GM23338 (cell line): ENCODE measurements around the gene SMAP2. TPM values are rescaled to one million over a fixed set of nuclear protein-coding genes. Genes with fewer than 3 reads are reported as not detected.

ENCODE experiments used
- ATAC-seq: fragments of 200-7000 bp; cut with Tn5 transposase; 3 replicates; pipeline ENCODE4 v1.9.1; 2020
- DNase-seq: peaks from one replicate; pipeline ENCODE4 v3.0.0-alpha.2; 2015; ENCODE audit warnings: low spot score
- H2AFZ ChIP-seq: fragments of 200-600 bp; sonication (generic); 2 replicates; pipeline ENCODE4 v1.8.0; 2016; ENCODE audit warnings: antibody characterized with exemption, mild to moderate bottlenecking, moderate library complexity
- H3F3A ChIP-seq: fragments of 200-600 bp; sonication (generic); replicated peaks from 2 replicates; pipeline ENCODE4 v1.8.0; 2017; ENCODE audit warnings: antibody characterized with exemption, mixed run types, low read depth
- H3K27ac ChIP-seq: fragments of 200-600 bp; sonication (generic); 2 replicates; pipeline ENCODE4 v1.6.1; 2016; ENCODE audit warnings: low read depth
- H3K27me3 ChIP-seq: fragments of 200-600 bp; sonication (generic); 2 replicates; pipeline ENCODE4 v1.8.0; 2016; ENCODE audit warnings: mild to moderate bottlenecking, mixed run types, moderate library complexity; ENCODE audit not compliant: insufficient read depth
- H3K36me3 ChIP-seq: fragments of 200-600 bp; sonication (generic); 2 replicates; pipeline ENCODE4 v1.8.0; 2016; ENCODE audit warnings: mild to moderate bottlenecking; ENCODE audit not compliant: insufficient read depth
- H3K4me1 ChIP-seq: fragments of 200-600 bp; sonication (generic); 2 replicates; pipeline ENCODE4 v1.8.0; 2016; ENCODE audit warnings: mild to moderate bottlenecking, moderate library complexity; ENCODE audit not compliant: insufficient read depth
- H3K4me2 ChIP-seq: fragments of 200-600 bp; sonication (generic); 2 replicates; pipeline ENCODE4 v1.7.1; 2017; ENCODE audit warnings: mixed run types
- H3K4me3 ChIP-seq: fragments of 200-600 bp; sonication (generic); 2 replicates; pipeline ENCODE4 v1.6.1; 2016; ENCODE audit warnings: mixed run types
- H3K79me2 ChIP-seq: fragments of 200-600 bp; sonication (generic); replicated peaks from 2 replicates; pipeline ENCODE4 v1.8.0; 2017; ENCODE audit warnings: mild to moderate bottlenecking; ENCODE audit not compliant: insufficient read depth
- H3K9me2 ChIP-seq: fragments of 200-600 bp; sonication (generic); 2 replicates; pipeline ENCODE4 v1.8.0; 2017; ENCODE audit not compliant: insufficient read depth
- H4K20me1 ChIP-seq: fragments of 200-600 bp; sonication (generic); replicated peaks from 2 replicates; pipeline ENCODE4 v1.8.0; 2017; ENCODE audit warnings: mild to moderate bottlenecking; ENCODE audit not compliant: insufficient read depth
- H3K27ac Mint-ChIP-seq: 2 replicates; pipeline ENCODE4 v1.8.0; 2020; ENCODE audit warnings: inconsistent platforms, mild to moderate bottlenecking, moderate library complexity, mixed read lengths
- H3K27me3 Mint-ChIP-seq: 3 replicates; pipeline ENCODE4 v1.8.0; 2022; ENCODE audit warnings: low read depth, mild to moderate bottlenecking, moderate library complexity, mixed read lengths, inconsistent platforms; ENCODE audit not compliant: insufficient read depth, poor library complexity
- H3K36me3 Mint-ChIP-seq: 3 replicates; pipeline ENCODE4 v1.8.0; 2021; ENCODE audit warnings: low read depth, mild to moderate bottlenecking, inconsistent platforms, moderate library complexity, mixed read lengths
- H3K4me1 Mint-ChIP-seq: 3 replicates; pipeline ENCODE4 v1.8.0; 2020; ENCODE audit warnings: mild to moderate bottlenecking, inconsistent platforms, mixed read lengths
- H3K4me3 Mint-ChIP-seq: 3 replicates; pipeline ENCODE4 v1.8.0; 2021; ENCODE audit warnings: moderate library complexity, mild to moderate bottlenecking, inconsistent platforms, mixed read lengths
- H3K9me3 Mint-ChIP-seq: 3 replicates; pipeline ENCODE4 v1.8.0; 2020; ENCODE audit warnings: moderate library complexity, mild to moderate bottlenecking, inconsistent platforms, mixed read lengths
- EZH2 ChIP-seq: fragments of 200-600 bp; sonication (generic); IDR thresholded peaks from one replicate; pipeline ENCODE4 v1.8.0; 2017; ENCODE audit warnings: antibody characterized with exemption, mild to moderate bottlenecking, low read depth; ENCODE audit not compliant: unreplicated experiment
- JUNB ChIP-seq: IDR thresholded peaks from one replicate; pipeline ENCODE4 v1.6.1; 2016; ENCODE audit warnings: antibody characterized with exemption; ENCODE audit not compliant: unreplicated experiment
- NANOG ChIP-seq: IDR thresholded peaks from 2 replicates; pipeline ENCODE4 v1.6.1; 2016; ENCODE audit warnings: antibody characterized with exemption, borderline replicate concordance
- POLR2AphosphoS5 ChIP-seq: IDR thresholded peaks from 2 replicates; pipeline ENCODE4 v1.6.1; 2016; ENCODE audit warnings: antibody characterized with exemption, low read depth
- STAT1 ChIP-seq: IDR thresholded peaks from one replicate; pipeline ENCODE4 v1.6.1; 2016; ENCODE audit warnings: antibody characterized with exemption; ENCODE audit not compliant: unreplicated experiment
- ZNF331 ChIP-seq: fragments of 250-450 bp; sonication (Bioruptor Pico); IDR thresholded peaks from 2 replicates; pipeline ENCODE4 v1.5.0; 2020; ENCODE audit warnings: low read depth, mild to moderate bottlenecking, moderate library complexity
- polyA plus RNA-seq: library from polyadenylated mRNA; unstranded; fragments of >200 nt; fragmentation: Nextera tagmentation; extraction: Ambion mirVana; gene quantifications from 2 replicates; pipeline ENCODE4 v1.2.1, GENCODE V29; 2016
- total RNA-seq: library from RNA; depleted of rRNA; stranded (reverse); fragments of >200 nt; shearing (Covaris generic); gene quantifications from 2 replicates; pipeline ENCODE4 v1.2.3, GENCODE V29; 2014
- TF ChIP-seq, protein P1 (sequence below): IDR thresholded peaks from 2 replicates; pipeline ENCODE4 v1.6.1; 2016; ENCODE audit warnings: antibody characterized with exemption
- TF ChIP-seq, protein P2 (sequence below): fragments of 250-450 bp; sonication (Bioruptor Pico); IDR thresholded peaks from 2 replicates; pipeline ENCODE4 v1.5.0; 2020; ENCODE audit warnings: mild to moderate bottlenecking, moderate library complexity
- TF ChIP-seq, protein P3 (sequence below): IDR thresholded peaks from one replicate; pipeline ENCODE4 v1.6.1; 2018; ENCODE audit warnings: antibody characterized with exemption; ENCODE audit not compliant: unreplicated experiment

SMAP2 gene
- total and polyA plus RNA-seq, 2 experiments from 2014 or later = 2.9 to 4.8 TPM

- TF ChIP-seq, protein P1, sequence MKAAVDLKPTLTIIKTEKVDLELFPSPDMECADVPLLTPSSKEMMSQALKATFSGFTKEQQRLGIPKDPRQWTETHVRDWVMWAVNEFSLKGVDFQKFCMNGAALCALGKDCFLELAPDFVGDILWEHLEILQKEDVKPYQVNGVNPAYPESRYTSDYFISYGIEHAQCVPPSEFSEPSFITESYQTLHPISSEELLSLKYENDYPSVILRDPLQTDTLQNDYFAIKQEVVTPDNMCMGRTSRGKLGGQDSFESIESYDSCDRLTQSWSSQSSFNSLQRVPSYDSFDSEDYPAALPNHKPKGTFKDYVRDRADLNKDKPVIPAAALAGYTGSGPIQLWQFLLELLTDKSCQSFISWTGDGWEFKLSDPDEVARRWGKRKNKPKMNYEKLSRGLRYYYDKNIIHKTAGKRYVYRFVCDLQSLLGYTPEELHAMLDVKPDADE = no peak
- TF ChIP-seq JUNB = no peak
- TF ChIP-seq POLR2AphosphoS5 = no peak
- no peak for TF ChIP-seq STAT1
- TF ChIP-seq, protein P2, sequence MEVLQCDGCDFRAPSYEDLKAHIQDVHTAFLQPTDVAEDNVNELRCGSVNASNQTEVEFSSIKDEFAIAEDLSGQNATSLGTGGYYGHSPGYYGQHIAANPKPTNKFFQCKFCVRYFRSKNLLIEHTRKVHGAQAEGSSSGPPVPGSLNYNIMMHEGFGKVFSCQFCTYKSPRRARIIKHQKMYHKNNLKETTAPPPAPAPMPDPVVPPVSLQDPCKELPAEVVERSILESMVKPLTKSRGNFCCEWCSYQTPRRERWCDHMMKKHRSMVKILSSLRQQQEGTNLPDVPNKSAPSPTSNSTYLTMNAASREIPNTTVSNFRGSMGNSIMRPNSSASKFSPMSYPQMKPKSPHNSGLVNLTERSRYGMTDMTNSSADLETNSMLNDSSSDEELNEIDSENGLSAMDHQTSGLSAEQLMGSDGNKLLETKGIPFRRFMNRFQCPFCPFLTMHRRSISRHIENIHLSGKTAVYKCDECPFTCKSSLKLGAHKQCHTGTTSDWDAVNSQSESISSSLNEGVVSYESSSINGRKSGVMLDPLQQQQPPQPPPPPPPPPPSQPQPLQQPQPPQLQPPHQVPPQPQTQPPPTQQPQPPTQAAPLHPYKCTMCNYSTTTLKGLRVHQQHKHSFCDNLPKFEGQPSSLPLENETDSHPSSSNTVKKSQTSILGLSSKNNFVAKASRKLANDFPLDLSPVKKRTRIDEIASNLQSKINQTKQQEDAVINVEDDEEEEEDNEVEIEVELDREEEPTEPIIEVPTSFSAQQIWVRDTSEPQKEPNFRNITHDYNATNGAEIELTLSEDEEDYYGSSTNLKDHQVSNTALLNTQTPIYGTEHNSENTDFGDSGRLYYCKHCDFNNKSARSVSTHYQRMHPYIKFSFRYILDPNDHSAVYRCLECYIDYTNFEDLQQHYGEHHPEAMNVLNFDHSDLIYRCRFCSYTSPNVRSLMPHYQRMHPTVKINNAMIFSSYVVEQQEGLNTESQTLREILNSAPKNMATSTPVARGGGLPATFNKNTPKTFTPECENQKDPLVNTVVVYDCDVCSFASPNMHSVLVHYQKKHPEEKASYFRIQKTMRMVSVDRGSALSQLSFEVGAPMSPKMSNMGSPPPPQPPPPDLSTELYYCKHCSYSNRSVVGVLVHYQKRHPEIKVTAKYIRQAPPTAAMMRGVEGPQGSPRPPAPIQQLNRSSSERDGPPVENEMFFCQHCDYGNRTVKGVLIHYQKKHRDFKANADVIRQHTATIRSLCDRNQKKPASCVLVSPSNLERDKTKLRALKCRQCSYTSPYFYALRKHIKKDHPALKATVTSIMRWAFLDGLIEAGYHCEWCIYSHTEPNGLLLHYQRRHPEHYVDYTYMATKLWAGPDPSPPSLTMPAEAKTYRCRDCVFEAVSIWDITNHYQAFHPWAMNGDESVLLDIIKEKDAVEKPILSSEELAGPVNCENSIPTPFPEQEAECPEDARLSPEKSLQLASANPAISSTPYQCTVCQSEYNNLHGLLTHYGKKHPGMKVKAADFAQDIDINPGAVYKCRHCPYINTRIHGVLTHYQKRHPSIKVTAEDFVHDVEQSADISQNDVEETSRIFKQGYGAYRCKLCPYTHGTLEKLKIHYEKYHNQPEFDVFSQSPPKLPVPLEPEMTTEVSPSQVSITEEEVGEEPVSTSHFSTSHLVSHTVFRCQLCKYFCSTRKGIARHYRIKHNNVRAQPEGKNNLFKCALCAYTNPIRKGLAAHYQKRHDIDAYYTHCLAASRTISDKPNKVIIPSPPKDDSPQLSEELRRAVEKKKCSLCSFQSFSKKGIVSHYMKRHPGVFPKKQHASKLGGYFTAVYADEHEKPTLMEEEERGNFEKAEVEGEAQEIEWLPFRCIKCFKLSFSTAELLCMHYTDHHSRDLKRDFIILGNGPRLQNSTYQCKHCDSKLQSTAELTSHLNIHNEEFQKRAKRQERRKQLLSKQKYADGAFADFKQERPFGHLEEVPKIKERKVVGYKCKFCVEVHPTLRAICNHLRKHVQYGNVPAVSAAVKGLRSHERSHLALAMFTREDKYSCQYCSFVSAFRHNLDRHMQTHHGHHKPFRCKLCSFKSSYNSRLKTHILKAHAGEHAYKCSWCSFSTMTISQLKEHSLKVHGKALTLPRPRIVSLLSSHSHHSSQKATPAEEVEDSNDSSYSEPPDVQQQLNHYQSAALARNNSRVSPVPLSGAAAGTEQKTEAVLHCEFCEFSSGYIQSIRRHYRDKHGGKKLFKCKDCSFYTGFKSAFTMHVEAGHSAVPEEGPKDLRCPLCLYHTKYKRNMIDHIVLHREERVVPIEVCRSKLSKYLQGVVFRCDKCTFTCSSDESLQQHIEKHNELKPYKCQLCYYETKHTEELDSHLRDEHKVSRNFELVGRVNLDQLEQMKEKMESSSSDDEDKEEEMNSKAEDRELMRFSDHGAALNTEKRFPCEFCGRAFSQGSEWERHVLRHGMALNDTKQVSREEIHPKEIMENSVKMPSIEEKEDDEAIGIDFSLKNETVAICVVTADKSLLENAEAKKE (CRISPR knock-in tag) = no peak
Observed at GRCh38 chr1:40384887-40385286, 11.4 kb downstream of the SMAP2 start (continued).

- Histone ChIP-seq H3K9me2 (no peaks in the 10 kb centered on the region), H3F3A (no peaks in the 10 kb centered on the region), H4K20me1 (peaks cover under 1% of the 10 kb centered on the region; the same call in 1 of the 2 replicates), H3K79me2 (no peaks in the 10 kb centered on the region), H3K4me3 (no peak overlapping the region), H3K36me3 (no peaks in the 10 kb centered on the region), H3K4me1 (no peaks in the 10 kb centered on the region), H3K27me3 (no peaks in the 10 kb centered on the region), H3K4me2 (no peak overlapping the region), H3K27ac (no peak overlapping the region), H2AFZ (no peak overlapping the region)
- no peak overlapping the region for H3K4me3 Mint-ChIP-seq
- ATAC-seq = no peak
- no peak overlapping the region for H3K27ac Mint-ChIP-seq
- no peaks in the 10 kb centered on the region for H3K9me3 Mint-ChIP-seq
- peaks cover 23% of the 10 kb centered on the region for H3K4me1 Mint-ChIP-seq
- H3K36me3 Mint-ChIP-seq = no peaks in the 10 kb centered on the region
- DNase-seq = no peak
- peaks cover 2% of the 10 kb centered on the region for H3K27me3 Mint-ChIP-seq
- no peak for TF ChIP-seq NANOG
- TF ChIP-seq, protein P3, sequence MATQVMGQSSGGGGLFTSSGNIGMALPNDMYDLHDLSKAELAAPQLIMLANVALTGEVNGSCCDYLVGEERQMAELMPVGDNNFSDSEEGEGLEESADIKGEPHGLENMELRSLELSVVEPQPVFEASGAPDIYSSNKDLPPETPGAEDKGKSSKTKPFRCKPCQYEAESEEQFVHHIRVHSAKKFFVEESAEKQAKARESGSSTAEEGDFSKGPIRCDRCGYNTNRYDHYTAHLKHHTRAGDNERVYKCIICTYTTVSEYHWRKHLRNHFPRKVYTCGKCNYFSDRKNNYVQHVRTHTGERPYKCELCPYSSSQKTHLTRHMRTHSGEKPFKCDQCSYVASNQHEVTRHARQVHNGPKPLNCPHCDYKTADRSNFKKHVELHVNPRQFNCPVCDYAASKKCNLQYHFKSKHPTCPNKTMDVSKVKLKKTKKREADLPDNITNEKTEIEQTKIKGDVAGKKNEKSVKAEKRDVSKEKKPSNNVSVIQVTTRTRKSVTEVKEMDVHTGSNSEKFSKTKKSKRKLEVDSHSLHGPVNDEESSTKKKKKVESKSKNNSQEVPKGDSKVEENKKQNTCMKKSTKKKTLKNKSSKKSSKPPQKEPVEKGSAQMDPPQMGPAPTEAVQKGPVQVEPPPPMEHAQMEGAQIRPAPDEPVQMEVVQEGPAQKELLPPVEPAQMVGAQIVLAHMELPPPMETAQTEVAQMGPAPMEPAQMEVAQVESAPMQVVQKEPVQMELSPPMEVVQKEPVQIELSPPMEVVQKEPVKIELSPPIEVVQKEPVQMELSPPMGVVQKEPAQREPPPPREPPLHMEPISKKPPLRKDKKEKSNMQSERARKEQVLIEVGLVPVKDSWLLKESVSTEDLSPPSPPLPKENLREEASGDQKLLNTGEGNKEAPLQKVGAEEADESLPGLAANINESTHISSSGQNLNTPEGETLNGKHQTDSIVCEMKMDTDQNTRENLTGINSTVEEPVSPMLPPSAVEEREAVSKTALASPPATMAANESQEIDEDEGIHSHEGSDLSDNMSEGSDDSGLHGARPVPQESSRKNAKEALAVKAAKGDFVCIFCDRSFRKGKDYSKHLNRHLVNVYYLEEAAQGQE = no peak
- no peak for TF ChIP-seq STAT1
- TF ChIP-seq ZNF331 = no peak
- TF ChIP-seq EZH2 = no peak
Observed at GRCh38 chr1:40385437-40386358, 12.2 kb downstream of the SMAP2 start.
